ENCODE data around the gene CAPN7. TPM values are rescaled to one million over a fixed set of nuclear protein-coding genes. Genes with fewer than 3 reads are reported as not detected.

Gene CAPN7
- total RNA-seq, 2 donors from 2014 or later: 32.6 to 41.2 TPM

GRCh38 chr3:15298504-15298903 is 92.5 kb downstream of the CAPN7 start:
- TF ChIP-seq CTCF (conservative IDR thresholded peaks at IDR 0.05): no peak
- Mint-ChIP-seq H3K36me3 (ENCODE audit: low read depth) (peaks cover 31% of the 10 kb centered on the region), H3K4me1 (peaks cover 7% of the 10 kb centered on the region), H3K4me3 (no peak overlapping the region), H3K27me3 (ENCODE audit: insufficient read depth) (no peaks in the 10 kb centered on the region), H3K9me3 (no peaks in the 10 kb centered on the region), H3K27ac (no peak overlapping the region)
- Histone ChIP-seq H3K27me3 (ENCODE audit: control insufficient read depth, insufficient read depth, low read length, poor library complexity, severe bottlenecking) (no peaks in the 10 kb centered on the region), H3K27ac (ENCODE audit: low read depth, low read length) (no peak overlapping the region), H3K9ac (ENCODE audit: extremely low read depth, low read length, poor library complexity, severe bottlenecking) (no peak overlapping the region), H3K9me3 (ENCODE audit: control insufficient read depth, low read length) (no peaks in the 10 kb centered on the region), H3K4me1 (ENCODE audit: control insufficient read depth, insufficient read depth, low read length) (no peaks in the 10 kb centered on the region), H3K4me3 (ENCODE audit: low read length) (no peak overlapping the region), H3K36me3 (ENCODE audit: control insufficient read depth, insufficient read depth, low read length) (peaks cover 31% of the 10 kb centered on the region)
- DNase-seq: no peak
- 90 to 98% methylated on average over 3 of the region's 3 CpGs for WGBS, 2 experiments (ENCODE audit: insufficient coverage in 1 of 2, insufficient read length in 1 of 2)

GRCh38 chr3:15299036-15299435 is 93.0 kb downstream of the CAPN7 start:
- H3K27me3 ChIP-seq (ENCODE audit: control insufficient read depth, insufficient read depth, low read length, poor library complexity, severe bottlenecking): no peaks in the 10 kb centered on the region
- Mint-ChIP-seq H3K9me3 (no peaks in the 10 kb centered on the region), H3K4me3 (no peak overlapping the region), H3K27ac (no peak overlapping the region), H3K27me3 (ENCODE audit: insufficient read depth) (no peaks in the 10 kb centered on the region), H3K36me3 (ENCODE audit: low read depth) (peaks cover 37% of the 10 kb centered on the region), H3K4me1 (peaks cover 8% of the 10 kb centered on the region)
- DNase-seq: no peak
- H3K4me1 ChIP-seq (ENCODE audit: control insufficient read depth, insufficient read depth, low read length): no peaks in the 10 kb centered on the region
- no peaks in the 10 kb centered on the region for H3K9me3 ChIP-seq (ENCODE audit: control insufficient read depth, low read length)
- H3K4me3 ChIP-seq (ENCODE audit: low read length): no peak overlapping the region
- H3K36me3 ChIP-seq (ENCODE audit: control insufficient read depth, insufficient read depth, low read length): peaks cover 36% of the 10 kb centered on the region
- H3K27ac ChIP-seq (ENCODE audit: low read depth, low read length): no peak overlapping the region
- no peak overlapping the region for H3K9ac ChIP-seq (ENCODE audit: extremely low read depth, low read length, poor library complexity, severe bottlenecking)
- 93% methylated on average over 2 to 3 of the region's 3 CpGs for whole genome bisulfite sequencing, 2 experiments (ENCODE audit: insufficient coverage in 1 of 2, insufficient read length in 1 of 2)
- TF ChIP-seq CTCF (conservative IDR thresholded peaks at IDR 0.05): no peak

GRCh38 chr3:15300323-15301078 is 94.5 kb downstream of the CAPN7 start:
- Mint-ChIP-seq H3K27me3 (ENCODE audit: insufficient read depth) (no peaks in the 10 kb centered on the region), H3K4me3 (no peak overlapping the region), H3K27ac (no peak overlapping the region), H3K9me3 (no peaks in the 10 kb centered on the region), H3K4me1 (peaks cover 17% of the 10 kb centered on the region), H3K36me3 (ENCODE audit: low read depth) (peaks cover 37% of the 10 kb centered on the region)
- Histone ChIP-seq H3K4me1 (ENCODE audit: control insufficient read depth, insufficient read depth, low read length) (no peaks in the 10 kb centered on the region), H3K9ac (ENCODE audit: extremely low read depth, low read length, poor library complexity, severe bottlenecking) (no peak overlapping the region), H3K36me3 (ENCODE audit: control insufficient read depth, insufficient read depth, low read length) (peaks cover 39% of the 10 kb centered on the region), H3K27me3 (ENCODE audit: control insufficient read depth, insufficient read depth, low read length, poor library complexity, severe bottlenecking) (no peaks in the 10 kb centered on the region), H3K9me3 (ENCODE audit: control insufficient read depth, low read length) (no peaks in the 10 kb centered on the region), H3K27ac (ENCODE audit: low read depth, low read length) (no peak overlapping the region), H3K4me3 (ENCODE audit: low read length) (no peak overlapping the region)
- no peak for DNase-seq
- TF ChIP-seq CTCF (conservative IDR thresholded peaks at IDR 0.05): no peak
- WGBS, 2 experiments (ENCODE audit: insufficient coverage in 1 of 2, insufficient read length in 1 of 2): 89 to 90% methylated on average over 2 to 6 of the region's 8 CpGs
